A549 (cell line): ENCODE measurements around the gene ANK3.

Experiments
- CBX8 ChIP-seq: fragments of 200-600 bp; sonication (generic); IDR thresholded peaks from 2 replicates; pipeline ENCODE4 v1.6.1; 2016
- EHMT2 ChIP-seq: fragments of 200-600 bp; sonication (generic); IDR thresholded peaks from 2 replicates; pipeline ENCODE4 v1.6.1; 2016; ENCODE audit warnings: antibody characterized with exemption, low read depth, mild to moderate bottlenecking, moderate library complexity
- NR3C1 ChIP-seq: fragments of >200 bp; sonication (Bioruptor Twin); formaldehyde crosslinking; IDR thresholded peaks from 3 replicates; pipeline ENCODE4 v1.6.1; 2017
- POLR2A ChIP-seq: IDR thresholded peaks from 2 replicates; pipeline ENCODE4 v1.6.1; 2012; ENCODE audit warnings: mild to moderate bottlenecking, low read length
- RAD21 ChIP-seq, 2 experiments: fragments of >200 bp in 1 of 2; sonication (Bioruptor Twin) in 1 of 2; formaldehyde crosslinking in 1 of 2; IDR thresholded peaks in 1 of 2; conservative IDR thresholded peaks in 1 of 2; 2 replicates in 1 of 2; 3 replicates in 1 of 2; pipeline ENCODE4 v1.6.1; 2012 to 2018; ENCODE audit warnings: inconsistent platforms in 1 of 2
- RCOR1 ChIP-seq: fragments of 150-350 bp; IDR thresholded peaks from 2 replicates; pipeline ENCODE4 v1.6.1; 2014; ENCODE audit warnings: antibody characterized with exemption, low read length, low read depth
- TF ChIP-seq, protein P1 (sequence below): fragments of >200 bp; sonication (Bioruptor Twin); formaldehyde crosslinking; IDR thresholded peaks from 3 replicates; pipeline ENCODE4 v1.5.1; 2016

GRCh38 chr10:60234551-60234950, 155.1 kb downstream of the ANK3 start:
- TF ChIP-seq RAD21 (conservative IDR thresholded peaks at IDR 0.05 in 1 of 2, IDR thresholded peaks at IDR 0.05 in 1 of 2) = no peak
- TF ChIP-seq, protein P1, sequence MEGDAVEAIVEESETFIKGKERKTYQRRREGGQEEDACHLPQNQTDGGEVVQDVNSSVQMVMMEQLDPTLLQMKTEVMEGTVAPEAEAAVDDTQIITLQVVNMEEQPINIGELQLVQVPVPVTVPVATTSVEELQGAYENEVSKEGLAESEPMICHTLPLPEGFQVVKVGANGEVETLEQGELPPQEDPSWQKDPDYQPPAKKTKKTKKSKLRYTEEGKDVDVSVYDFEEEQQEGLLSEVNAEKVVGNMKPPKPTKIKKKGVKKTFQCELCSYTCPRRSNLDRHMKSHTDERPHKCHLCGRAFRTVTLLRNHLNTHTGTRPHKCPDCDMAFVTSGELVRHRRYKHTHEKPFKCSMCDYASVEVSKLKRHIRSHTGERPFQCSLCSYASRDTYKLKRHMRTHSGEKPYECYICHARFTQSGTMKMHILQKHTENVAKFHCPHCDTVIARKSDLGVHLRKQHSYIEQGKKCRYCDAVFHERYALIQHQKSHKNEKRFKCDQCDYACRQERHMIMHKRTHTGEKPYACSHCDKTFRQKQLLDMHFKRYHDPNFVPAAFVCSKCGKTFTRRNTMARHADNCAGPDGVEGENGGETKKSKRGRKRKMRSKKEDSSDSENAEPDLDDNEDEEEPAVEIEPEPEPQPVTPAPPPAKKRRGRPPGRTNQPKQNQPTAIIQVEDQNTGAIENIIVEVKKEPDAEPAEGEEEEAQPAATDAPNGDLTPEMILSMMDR = no peak
- no peak for TF ChIP-seq POLR2A
- TF ChIP-seq EHMT2 = no peak
- no peak for TF ChIP-seq RCOR1
- no peak for TF ChIP-seq NR3C1
- TF ChIP-seq CBX8 = no peak
